Gastroesophageal sphincter (tissue), 4 donors: ENCODE data around the gene LSM4. TPM values are rescaled to one million over a fixed set of nuclear protein-coding genes. Genes with fewer than 3 reads are reported as not detected.

Experiments used
- ATAC-seq: fragments of 150-250 bp; one replicate; pipeline ENCODE4 v1.9.1; 2016; ENCODE audit warnings: mild to moderate bottlenecking, moderate library complexity
- H3K27ac ChIP-seq, 4 donors: fragments of 200-600 bp; sonication (generic) in 3 of 4; 1 replicate in 3 of 4; 2 replicates in 1 of 4; pipeline ENCODE4 v1.5.1; 2016 to 2019
- H3K27me3 ChIP-seq: fragments of 200-600 bp; sonication (generic); one replicate; pipeline ENCODE4 v1.5.1; 2019
- H3K36me3 ChIP-seq, 2 donors: fragments of 200-600 bp; sonication (generic); one replicate each; pipeline ENCODE4 v1.5.1; 2019; ENCODE audit warnings: control low read depth in 1 of 2
- H3K4me1 ChIP-seq, 3 donors: fragments of 200-600 bp; sonication (generic); 1 replicate in 2 of 3; 2 replicates in 1 of 3; pipeline ENCODE4 v1.5.1; 2016 to 2019; ENCODE audit warnings: control low read depth in 2 of 3
- H3K4me3 ChIP-seq, 2 donors: fragments of 200-600 bp; sonication (generic); one replicate each; pipeline ENCODE4 v1.5.1; 2019; ENCODE audit warnings: mild to moderate bottlenecking in 1 of 2, moderate library complexity in 1 of 2
- H3K9me3 ChIP-seq, 3 donors: fragments of 200-600 bp; sonication (generic); one replicate each; pipeline ENCODE4 v1.5.1; 2017 to 2019; ENCODE audit warnings: control low read depth in 2 of 3
- CTCF ChIP-seq, 4 experiments: fragments of 200-600 bp in 2 of 4; fragments of 450-650 bp in 2 of 4; sonication (generic) in 1 of 4; IDR thresholded peaks; one replicate each; pipeline ENCODE4 v1.5.1; 2017 to 2019; ENCODE audit warnings: antibody characterized with exemption in 4 of 4, mild to moderate bottlenecking in 2 of 4, moderate library complexity in 2 of 4
- EP300 ChIP-seq: sonication (generic); formaldehyde crosslinking; IDR thresholded peaks from one replicate; pipeline ENCODE4 v1.6.1; 2017; ENCODE audit warnings: antibody characterized with exemption, mild to moderate bottlenecking
- POLR2A ChIP-seq, 2 donors: fragments of 450-650 bp; IDR thresholded peaks; one replicate each; pipeline ENCODE4 v1.6.1; 2017; ENCODE audit warnings: antibody characterized with exemption in 2 of 2, mild to moderate bottlenecking in 2 of 2, moderate library complexity in 1 of 2
- POLR2AphosphoS5 ChIP-seq: sonication (generic); formaldehyde crosslinking; IDR thresholded peaks from one replicate; pipeline ENCODE4 v1.6.1; 2017; ENCODE audit warnings: antibody characterized with exemption
- WGBS, 2 donors: methylation state at CpG; one replicate each; pipeline ENCODE4 v1.1.5; 2018; ENCODE audit warnings: low coverage in 1 of 2; 5-methylcytosine and 5-hydroxymethylcytosine counted together
- total RNA-seq, 4 donors: library from RNA; depleted of rRNA; stranded (reverse); fragments of >200 nt; gene quantifications; one replicate each; pipeline ENCODE4 v1.1.0, GENCODE V29; 2016

Gene LSM4
- total RNA-seq, 4 donors from 2014 or later: 81.2 to 116 (median 94.5) TPM

- no peaks in the 10 kb centered on the region for H3K27me3 ChIP-seq
- ATAC-seq: no peak
- peak overlapping the region; percentile 27 to 99 (median 98) for H3K27ac ChIP-seq
- peak overlapping the region in 1 of 2 donors; percentile 16 for H3K4me3 ChIP-seq
- no peaks in the 10 kb centered on the region for H3K9me3 ChIP-seq
- TF ChIP-seq EP300 (no peak), POLR2A (IDR thresholded peaks at IDR 0.05) (no peak), CTCF (IDR thresholded peaks at IDR 0.05) (no peak), POLR2AphosphoS5 (no peak)
- WGBS, 2 donors: 33 to 39% methylated on average over 3 to 6 of the region's 26 CpGs
- peaks cover 0 to 75% (median 58%) of the 10 kb centered on the region in 3 donors for H3K4me1 ChIP-seq
- peaks cover 0 to 42% of the 10 kb centered on the region in 2 donors for H3K36me3 ChIP-seq
Measured at GRCh38 chr19:18306209-18306887, 16.5 kb downstream of the LSM4 start.

- H3K27me3 ChIP-seq: no peaks in the 10 kb centered on the region
- 0% methylated on average over 11 to 13 of the region's 29 CpGs for WGBS, 2 donors
- H3K4me1 ChIP-seq: peaks cover 0 to 89% (median 67%) of the 10 kb centered on the region in 3 donors
- peak; percentile 86 for ATAC-seq
- H3K36me3 ChIP-seq: peaks cover 0 to 26% of the 10 kb centered on the region in 2 donors
- peak overlapping the region; percentile 11 to 52 for H3K4me3 ChIP-seq
- no peaks in the 10 kb centered on the region for H3K9me3 ChIP-seq
- TF ChIP-seq CTCF (IDR thresholded peaks at IDR 0.05) (peak in 1 of 4 experiments; percentile 16), POLR2AphosphoS5 (peak; percentile 72), EP300 (peak; percentile 7), POLR2A (IDR thresholded peaks at IDR 0.05) (peak; percentile 57 to 64)
- H3K27ac ChIP-seq: peak overlapping the region; percentile 91 to 99 (median 98)
Measured at GRCh38 chr19:18304458-18305310, 18.2 kb downstream of the LSM4 start.

GRCh38 chr19:18304208-18304457 is 18.7 kb downstream of the LSM4 start:
- TF ChIP-seq CTCF (IDR thresholded peaks at IDR 0.05): no peak
- no peak for TF ChIP-seq POLR2A (IDR thresholded peaks at IDR 0.05)
- no peak for TF ChIP-seq EP300
- no peak for TF ChIP-seq POLR2AphosphoS5
- no peaks in the 10 kb centered on the region for H3K27me3 ChIP-seq
- peaks cover 0 to 89% (median 67%) of the 10 kb centered on the region in 3 donors for H3K4me1 ChIP-seq
- peaks cover 0 to 20% of the 10 kb centered on the region in 2 donors for H3K36me3 ChIP-seq
- peak overlapping the region in 1 of 2 donors; percentile 52 for H3K4me3 ChIP-seq
- H3K9me3 ChIP-seq: no peaks in the 10 kb centered on the region
- no CpG with 5 or more reads among the region's 2 CpGs for WGBS, 2 donors
- ATAC-seq: no peak
- peak overlapping the region; percentile 91 to 99 (median 98) for H3K27ac ChIP-seq

DNA sequence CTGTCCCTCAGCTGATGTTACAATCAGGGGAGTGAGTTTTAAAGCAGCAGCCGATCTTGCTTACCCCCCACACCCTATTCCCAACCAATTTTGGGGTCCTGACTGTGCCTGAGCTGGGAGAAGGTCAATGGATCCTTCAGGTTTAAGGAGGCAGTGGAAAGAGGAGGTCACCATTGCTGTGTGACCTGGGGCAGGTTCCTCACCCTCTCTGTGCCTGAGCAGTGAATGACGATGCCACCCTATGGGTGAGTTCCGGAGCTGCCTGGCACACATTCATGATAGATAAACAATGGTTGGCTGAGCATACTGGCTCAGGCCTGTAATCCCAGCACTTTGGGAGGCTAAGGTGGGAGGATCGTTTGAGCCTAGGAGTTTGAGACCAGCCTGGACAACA is 21.2 kb downstream of the LSM4 start:
- Histone ChIP-seq H3K36me3 (no peaks in the 10 kb centered on the region), H3K27ac (peak overlapping the region in 3 of 4 donors; percentile 72 to 99 (median 97)), H3K4me1 (peaks cover 0 to 68% (median 48%) of the 10 kb centered on the region in 3 donors), H3K27me3 (no peaks in the 10 kb centered on the region), H3K9me3 (no peaks in the 10 kb centered on the region), H3K4me3 (no peak overlapping the region)
- WGBS, 2 donors: 54 to 60% methylated on average over 2 to 3 of the region's 4 CpGs
- ATAC-seq: no peak
- TF ChIP-seq EP300 (no peak), CTCF (IDR thresholded peaks at IDR 0.05) (peak in 1 of 4 experiments; percentile 4), POLR2A (IDR thresholded peaks at IDR 0.05) (no peak)
